Activated T-helper 1 cell treated with anti-CD3 and anti-CD28 coated beads, Interleukin-12 subunit alpha, Interleukin-12 subunit beta, Interleukin-2, Interleukin-4 antibody, amounts not matched to agents 30 ng/mL and 10 ng/mL and 1 ng/mL, durations not matched to agents 14 hours and 24 hours and 36 hours (primary cell): ENCODE results near the gene URB2. TPM values are rescaled to one million over a fixed set of nuclear protein-coding genes. Genes with fewer than 3 reads are reported as not detected.
"Not testable (repeated sequence)": the region's sequence is repeated elsewhere in the genome, so short reads cannot be mapped to it uniquely, and the experiment has no call there.

Experiments
- DNase-seq: peaks from one replicate; pipeline ENCODE4 v3.0.0; 2021; ENCODE audit warnings: low spot score
- H3K27ac Mint-ChIP-seq: one replicate; pipeline ENCODE4 v1.8.0; 2021; ENCODE audit warnings: mild to moderate bottlenecking, mixed read lengths
- H3K27me3 Mint-ChIP-seq: one replicate; pipeline ENCODE4 v1.8.0; 2022; ENCODE audit warnings: mild to moderate bottlenecking, moderate library complexity, mixed read lengths; ENCODE audit not compliant: insufficient read depth
- H3K36me3 Mint-ChIP-seq: one replicate; pipeline ENCODE4 v1.8.0; 2021; ENCODE audit warnings: low read depth, mixed read lengths
- H3K4me1 Mint-ChIP-seq: one replicate; pipeline ENCODE4 v1.8.0; 2021; ENCODE audit warnings: low read depth, mixed read lengths
- H3K4me3 Mint-ChIP-seq: one replicate; pipeline ENCODE4 v1.8.0; 2021; ENCODE audit warnings: mild to moderate bottlenecking, moderate library complexity, mixed read lengths
- H3K9me3 Mint-ChIP-seq: one replicate; pipeline ENCODE4 v1.8.0; 2021; ENCODE audit warnings: mixed read lengths
- intact Hi-C: fragments of 100-400 bp; cut with micrococcal nuclease; formaldehyde crosslinking; loops from one replicate; pipeline ENCODE4 v1.15.1; 2024
- total RNA-seq: library from RNA; stranded (reverse); gene quantifications from 2 replicates; pipeline ENCODE4 v1.2.3, GENCODE V29; 2022

Gene URB2
- 37.3 and 38.4 TPM in 2 replicates for total RNA-seq

GRCh38 chr1:229625915-229626831 lies at the start of gene URB2, which contains the start of gene TAF5L:
Gene URB2, plus strand, starts transcription at chr1:229626247. Its CDS starts 1,387 bp downstream, at chr1:229627634.
Gene TAF5L, minus strand, starts transcription at chr1:229626122. Its CDS starts 11,640 bp downstream, at chr1:229614482.
- Mint-ChIP-seq H3K9me3 (no peaks in the 10 kb centered on the region), H3K4me1 (peaks cover 59% of the 10 kb centered on the region), H3K27ac (peak within 1 kb of the TSS; percentile 95), H3K27me3 (no peaks in the 10 kb centered on the region), H3K36me3 (peaks cover 34% of the 10 kb centered on the region), H3K4me3 (peak within 1 kb of the TSS; percentile 97)
- DNase-seq: peak; percentile 87
- intact Hi-C loops: loop anchor here (1.0 to 10.0 kb wide), 14 partner anchors 67 to 1903 kb away; partner anchors contain the start of genes ARV1, C1orf198, COG2 and EXOC8

GRCh38 chr1:229578168-229579058 lies 47.6 kb upstream of the URB2 start:
- H3K36me3 Mint-ChIP-seq: no peaks in the 10 kb centered on the region
- peaks cover 7% of the 10 kb centered on the region for H3K4me1 Mint-ChIP-seq
- DNase-seq: no peak
- peaks cover 19% of the 10 kb centered on the region for H3K27me3 Mint-ChIP-seq
- no peak overlapping the region for H3K27ac Mint-ChIP-seq
- H3K9me3 Mint-ChIP-seq: no peaks in the 10 kb centered on the region
- intact Hi-C loops: no loop called here
- H3K4me3 Mint-ChIP-seq: no peak overlapping the region

GRCh38 chr1:229579059-229579673 lies 46.9 kb upstream of the URB2 start:
- Mint-ChIP-seq H3K4me1 (peaks cover 7% of the 10 kb centered on the region), H3K27ac (no peak overlapping the region), H3K27me3 (peaks cover 18% of the 10 kb centered on the region), H3K4me3 (no peak overlapping the region), H3K36me3 (no peaks in the 10 kb centered on the region), H3K9me3 (no peaks in the 10 kb centered on the region)
- intact Hi-C loops: no loop called here
- DNase-seq: no peak

GRCh38 chr1:229581485-229581884 lies 44.6 kb upstream of the URB2 start:
- peaks cover 18% of the 10 kb centered on the region for H3K27me3 Mint-ChIP-seq

GRCh38 chr1:229582011-229582694 lies 43.9 kb upstream of the URB2 start:
- Mint-ChIP-seq H3K4me3 (no peak overlapping the region), H3K27ac (no peak overlapping the region), H3K27me3 (peaks cover 15% of the 10 kb centered on the region), H3K36me3 (no peaks in the 10 kb centered on the region), H3K4me1 (peaks cover 7% of the 10 kb centered on the region), H3K9me3 (no peaks in the 10 kb centered on the region)
- DNase-seq: no peak
- intact Hi-C loops: no loop called here

More at GRCh38 chr1:229581485-229581884, 44.6 kb upstream of the URB2 start:
- Mint-ChIP-seq H3K36me3 (no peaks in the 10 kb centered on the region), H3K4me3 (no peak overlapping the region), H3K27ac (no peak overlapping the region), H3K4me1 (peaks cover 7% of the 10 kb centered on the region), H3K9me3 (no peaks in the 10 kb centered on the region)
- no peak for DNase-seq
- intact Hi-C loops: no loop called here

- intact Hi-C loops: no loop called here
- Mint-ChIP-seq H3K4me1 (peaks cover 7% of the 10 kb centered on the region), H3K4me3 (no peak overlapping the region), H3K36me3 (no peaks in the 10 kb centered on the region), H3K9me3 (no peaks in the 10 kb centered on the region), H3K27ac (no peak overlapping the region), H3K27me3 (peaks cover 15% of the 10 kb centered on the region)
- no peak for DNase-seq
Measured at GRCh38 chr1:229582715-229583114, 43.3 kb upstream of the URB2 start.

- intact Hi-C loops: no loop called here
- DNase-seq: no peak
- Mint-ChIP-seq H3K27me3 (peaks cover 7% of the 10 kb centered on the region), H3K27ac (no peak overlapping the region), H3K36me3 (peaks cover 2% of the 10 kb centered on the region), H3K9me3 (no peaks in the 10 kb centered on the region), H3K4me3 (no peak overlapping the region), H3K4me1 (no peaks in the 10 kb centered on the region)
Measured at GRCh38 chr1:229585338-229585737, 40.7 kb upstream of the URB2 start.

GRCh38 chr1:229590119-229590518 lies 35.9 kb upstream of the URB2 start:
- Mint-ChIP-seq H3K9me3 (no peaks in the 10 kb centered on the region), H3K36me3 (peaks cover 9% of the 10 kb centered on the region), H3K27ac (no peak overlapping the region), H3K4me3 (no peak overlapping the region), H3K27me3 (peaks cover 2% of the 10 kb centered on the region), H3K4me1 (no peaks in the 10 kb centered on the region)
- intact Hi-C loops: no loop called here
- no peak for DNase-seq

GRCh38 chr1:229593800-229594199 lies 32.2 kb upstream of the URB2 start:
- H3K4me3 Mint-ChIP-seq: no peak overlapping the region
- H3K27me3 Mint-ChIP-seq: no peaks in the 10 kb centered on the region
- H3K9me3 Mint-ChIP-seq: no peaks in the 10 kb centered on the region
- H3K27ac Mint-ChIP-seq: no peak overlapping the region
- peaks cover 11% of the 10 kb centered on the region for H3K4me1 Mint-ChIP-seq
- no peak for DNase-seq
- intact Hi-C loops: no loop called here
- H3K36me3 Mint-ChIP-seq: peaks cover 18% of the 10 kb centered on the region

- Mint-ChIP-seq H3K27me3 (no peaks in the 10 kb centered on the region), H3K9me3 (no peaks in the 10 kb centered on the region), H3K36me3 (peaks cover 21% of the 10 kb centered on the region), H3K4me1 (peaks cover 11% of the 10 kb centered on the region), H3K27ac (no peak overlapping the region), H3K4me3 (no peak overlapping the region)
- intact Hi-C loops: no loop called here
- no peak for DNase-seq
Measured at GRCh38 chr1:229594227-229595008, 31.6 kb upstream of the URB2 start.

- intact Hi-C loops, DNase-seq, H3K9me3 Mint-ChIP-seq, H3K4me3 Mint-ChIP-seq, H3K27me3 Mint-ChIP-seq, H3K27ac Mint-ChIP-seq: not testable (repeated sequence)
- peaks cover 11% of the 10 kb centered on the region for H3K4me1 Mint-ChIP-seq
- H3K36me3 Mint-ChIP-seq: peaks cover 25% of the 10 kb centered on the region
Measured at GRCh38 chr1:229595876-229596275, 30.2 kb upstream of the URB2 start.
